ENCODE data around the gene RNGTT. TPM values are rescaled to one million over a fixed set of nuclear protein-coding genes. Genes with fewer than 3 reads are reported as not detected.

RNGTT gene
- total RNA-seq, 1 donor from 2014 or later = 23.3 TPM

- Mint-ChIP-seq H3K4me1 (peaks cover 29% of the 10 kb centered on the region), H3K27ac (ENCODE audit: unreplicated experiment) (no peak overlapping the region), H3K9me3 (peaks cover 11% of the 10 kb centered on the region), H3K27me3 (ENCODE audit: low read depth) (peaks cover 26% of the 10 kb centered on the region), H3K36me3 (ENCODE audit: low read depth) (peaks cover 14% of the 10 kb centered on the region), H3K4me3 (no peak overlapping the region)
- TF ChIP-seq, protein P1, sequence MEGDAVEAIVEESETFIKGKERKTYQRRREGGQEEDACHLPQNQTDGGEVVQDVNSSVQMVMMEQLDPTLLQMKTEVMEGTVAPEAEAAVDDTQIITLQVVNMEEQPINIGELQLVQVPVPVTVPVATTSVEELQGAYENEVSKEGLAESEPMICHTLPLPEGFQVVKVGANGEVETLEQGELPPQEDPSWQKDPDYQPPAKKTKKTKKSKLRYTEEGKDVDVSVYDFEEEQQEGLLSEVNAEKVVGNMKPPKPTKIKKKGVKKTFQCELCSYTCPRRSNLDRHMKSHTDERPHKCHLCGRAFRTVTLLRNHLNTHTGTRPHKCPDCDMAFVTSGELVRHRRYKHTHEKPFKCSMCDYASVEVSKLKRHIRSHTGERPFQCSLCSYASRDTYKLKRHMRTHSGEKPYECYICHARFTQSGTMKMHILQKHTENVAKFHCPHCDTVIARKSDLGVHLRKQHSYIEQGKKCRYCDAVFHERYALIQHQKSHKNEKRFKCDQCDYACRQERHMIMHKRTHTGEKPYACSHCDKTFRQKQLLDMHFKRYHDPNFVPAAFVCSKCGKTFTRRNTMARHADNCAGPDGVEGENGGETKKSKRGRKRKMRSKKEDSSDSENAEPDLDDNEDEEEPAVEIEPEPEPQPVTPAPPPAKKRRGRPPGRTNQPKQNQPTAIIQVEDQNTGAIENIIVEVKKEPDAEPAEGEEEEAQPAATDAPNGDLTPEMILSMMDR (conservative IDR thresholded peaks at IDR 0.05) = no peak
- DNase-seq (ENCODE audit: low read depth, low spot score) = no peak
Measured at GRCh38 chr6:88569959-88570358, 393.5 kb downstream of the RNGTT start.

- Mint-ChIP-seq H3K36me3 (ENCODE audit: low read depth) (peaks cover 14% of the 10 kb centered on the region), H3K9me3 (peaks cover 7% of the 10 kb centered on the region), H3K4me1 (peaks cover 15% of the 10 kb centered on the region), H3K4me3 (no peak overlapping the region), H3K27ac (ENCODE audit: unreplicated experiment) (no peak overlapping the region), H3K27me3 (ENCODE audit: low read depth) (peaks cover 18% of the 10 kb centered on the region)
- TF ChIP-seq, protein P1 (conservative IDR thresholded peaks at IDR 0.05) = no peak
- no peak for DNase-seq (ENCODE audit: low read depth, low spot score)
Measured at GRCh38 chr6:88567696-88568095, 395.7 kb downstream of the RNGTT start.

DNA sequence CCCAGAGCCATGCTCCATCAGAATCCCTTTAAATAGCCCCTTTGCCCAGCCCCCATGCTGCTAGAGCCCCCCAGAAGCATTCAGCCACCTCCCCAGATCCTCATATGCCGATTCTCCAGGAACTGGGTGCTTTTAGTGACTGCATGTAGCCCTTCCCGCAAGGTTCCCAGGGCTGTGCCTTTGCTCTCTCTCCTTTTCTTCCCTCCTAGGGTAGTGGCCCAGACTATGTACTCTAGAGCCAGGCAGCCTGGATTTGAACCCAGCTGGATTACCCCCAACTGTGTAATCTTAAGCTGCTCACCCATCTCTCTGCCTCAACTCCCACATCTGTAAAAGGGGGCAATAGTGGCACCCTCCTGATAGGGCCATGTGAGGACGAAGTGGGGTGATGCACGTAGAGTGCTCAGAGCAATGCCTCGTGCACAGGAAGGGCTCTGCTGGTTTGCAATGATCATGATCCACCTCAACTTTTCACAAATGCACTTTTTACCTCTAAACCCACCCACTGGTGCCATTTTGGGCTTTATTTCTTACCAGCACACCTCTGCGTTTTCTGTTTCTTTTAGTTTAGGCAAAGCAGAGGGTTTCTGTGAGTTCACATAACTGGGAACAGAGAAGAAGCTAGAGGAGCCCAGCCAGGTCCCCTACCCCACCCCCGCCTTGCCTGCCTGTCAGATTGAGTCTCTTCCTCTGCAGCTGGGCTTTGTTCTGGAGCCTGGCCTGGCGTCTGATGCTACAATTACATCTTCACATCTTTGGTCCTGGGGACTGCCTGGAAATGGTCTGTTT is 396.5 kb downstream of the RNGTT start:
- TF ChIP-seq, protein P1 (conservative IDR thresholded peaks at IDR 0.05) = no peak
- no peak overlapping the region for H3K4me3 Mint-ChIP-seq
- H3K27me3 Mint-ChIP-seq (ENCODE audit: low read depth) = peaks cover 13% of the 10 kb centered on the region
- H3K27ac Mint-ChIP-seq (ENCODE audit: unreplicated experiment) = no peak overlapping the region
- peaks cover 13% of the 10 kb centered on the region for H3K36me3 Mint-ChIP-seq (ENCODE audit: low read depth)
- H3K4me1 Mint-ChIP-seq = peaks cover 15% of the 10 kb centered on the region
- no peak for DNase-seq (ENCODE audit: low read depth, low spot score)
- H3K9me3 Mint-ChIP-seq = peaks cover 7% of the 10 kb centered on the region

- TF ChIP-seq, protein P1 (conservative IDR thresholded peaks at IDR 0.05) = no peak
- Mint-ChIP-seq H3K9me3 (peaks cover 5% of the 10 kb centered on the region), H3K27me3 (ENCODE audit: low read depth) (peaks cover 4% of the 10 kb centered on the region), H3K4me3 (no peak overlapping the region), H3K36me3 (ENCODE audit: low read depth) (peaks cover 7% of the 10 kb centered on the region), H3K4me1 (peaks cover 15% of the 10 kb centered on the region), H3K27ac (ENCODE audit: unreplicated experiment) (peak overlapping the region; percentile 39)
- DNase-seq (ENCODE audit: low read depth, low spot score) = no peak
Measured at GRCh38 chr6:88565836-88566235, 397.6 kb downstream of the RNGTT start.

DNA sequence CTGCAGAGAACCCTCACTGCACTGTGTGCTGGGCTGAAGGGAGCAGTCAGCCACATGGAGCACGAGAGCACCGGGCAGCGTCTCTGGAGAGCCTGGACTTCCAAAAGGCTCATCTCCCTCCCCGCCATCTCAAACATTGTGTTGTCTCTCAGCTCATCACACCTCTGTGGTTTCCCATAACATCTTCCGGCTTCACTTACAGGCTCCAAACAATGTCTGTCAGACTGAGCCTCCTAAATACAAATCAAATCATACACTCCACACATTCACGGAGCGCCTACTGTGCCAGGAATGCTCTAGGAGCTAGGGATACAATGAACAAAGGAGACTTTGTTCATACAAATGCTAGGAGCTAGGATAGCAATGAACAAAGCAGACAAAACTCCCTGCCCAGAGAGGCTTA is 398.0 kb downstream of the RNGTT start:
- DNase-seq (ENCODE audit: low read depth, low spot score) = no peak

More for the DNA sequence above, 398.0 kb downstream of the RNGTT start:
- peaks cover 3% of the 10 kb centered on the region for H3K27me3 Mint-ChIP-seq (ENCODE audit: low read depth)
- peaks cover 15% of the 10 kb centered on the region for H3K4me1 Mint-ChIP-seq
- no peak overlapping the region for H3K4me3 Mint-ChIP-seq
- H3K36me3 Mint-ChIP-seq (ENCODE audit: low read depth) = peaks cover 5% of the 10 kb centered on the region
- no peak overlapping the region for H3K27ac Mint-ChIP-seq (ENCODE audit: unreplicated experiment)
- peaks cover 5% of the 10 kb centered on the region for H3K9me3 Mint-ChIP-seq
- TF ChIP-seq, protein P1 (conservative IDR thresholded peaks at IDR 0.05) = no peak

Measured in neural crest cell (in vitro differentiated cells).